PC-9 (cell line): ENCODE results near the gene TMEM207. TPM values are rescaled to one million over a fixed set of nuclear protein-coding genes. Genes with fewer than 3 reads are reported as not detected.

Source experiments
- BruUV-seq: library from RNA; stranded (reverse); fragments of 400-500 nt; replicated peaks from 2 replicates; lab custom pipeline; 2021; lab: Mats Ljungman, UMichigan
- CTCF ChIA-PET: fragments of 300-600 bp; sonication (Branson Sonifier 250); formaldehyde crosslinking; loops from one replicate; lab custom pipeline; 2022; ENCODE audit warnings: antibody characterized with exemption; lab: Charles Lee
- POLR2A ChIA-PET: fragments of 300-600 bp; sonication (Branson Sonifier 250); formaldehyde crosslinking; loops from one replicate; lab custom pipeline; 2022; ENCODE audit warnings: antibody characterized with exemption; ENCODE audit not compliant: unreplicated experiment; lab: Charles Lee
- DNase-seq, 2 experiments: peaks; one replicate each; pipeline versions ENCODE4 v3.0.0 to v3.0.0-alpha.2; 2015 to 2022; ENCODE audit warnings: mixed read lengths in 1 of 2
- H2AFZ ChIP-seq: fragments of 200-600 bp; sonication (generic); 2 replicates; pipeline ENCODE4 v1.8.1; 2017; ENCODE audit warnings: antibody characterized with exemption
- H3F3A ChIP-seq: fragments of 200-600 bp; sonication (generic); 2 replicates; pipeline ENCODE4 v1.8.1; 2017; ENCODE audit warnings: antibody characterized with exemption, mild to moderate bottlenecking, low read depth; ENCODE audit not compliant: insufficient read depth
- H3K27ac ChIP-seq: fragments of 200-600 bp; sonication (generic); 2 replicates; pipeline ENCODE4 v1.6.1; 2016; ENCODE audit warnings: mixed run types
- H3K27me3 ChIP-seq: fragments of 200-600 bp; sonication (generic); 2 replicates; pipeline ENCODE4 v1.6.1; 2016; ENCODE audit warnings: low read depth, mixed run types; ENCODE audit not compliant: insufficient read depth
- H3K36me3 ChIP-seq: fragments of 200-600 bp; sonication (generic); 2 replicates; pipeline ENCODE4 v1.6.1; 2016; ENCODE audit warnings: low read depth, mixed run types
- H3K4me1 ChIP-seq: fragments of 200-600 bp; sonication (generic); replicated peaks from 2 replicates; pipeline ENCODE4 v1.6.1; 2016; ENCODE audit warnings: mixed run types; ENCODE audit not compliant: insufficient read depth
- H3K4me2 ChIP-seq: fragments of 200-600 bp; sonication (generic); 2 replicates; pipeline ENCODE4 v1.6.1; 2017; ENCODE audit warnings: mixed run types
- H3K4me3 ChIP-seq: fragments of 200-600 bp; sonication (generic); 2 replicates; pipeline ENCODE4 v1.6.1; 2016; ENCODE audit warnings: mixed run types
- H3K79me2 ChIP-seq: fragments of 200-600 bp; sonication (generic); 2 replicates; pipeline ENCODE4 v1.6.1; 2017; ENCODE audit warnings: low read depth, mixed run types
- H3K9me2 ChIP-seq: fragments of 200-600 bp; sonication (generic); 2 replicates; pipeline ENCODE4 v1.8.1; 2017; ENCODE audit warnings: mild to moderate bottlenecking; ENCODE audit not compliant: insufficient read depth
- H3K9me3 ChIP-seq: fragments of 200-600 bp; sonication (generic); 2 replicates; pipeline ENCODE4 v1.8.1; 2016; ENCODE audit warnings: low read depth; ENCODE audit not compliant: insufficient read depth
- H4K20me1 ChIP-seq: fragments of 200-600 bp; sonication (generic); 2 replicates; pipeline ENCODE4 v1.8.1; 2017; ENCODE audit not compliant: insufficient read depth
- CTCF ChIP-seq: fragments of 200-600 bp; sonication (generic); conservative IDR thresholded peaks from 2 replicates; pipeline ENCODE4 v1.6.1; 2017; ENCODE audit warnings: mixed run types, antibody characterized with exemption, mild to moderate bottlenecking, moderate library complexity
- EZH2 ChIP-seq: fragments of 200-600 bp; sonication (generic); IDR thresholded peaks from 2 replicates; pipeline ENCODE4 v1.8.0; 2017; ENCODE audit warnings: antibody characterized with exemption, low read depth
- intact Hi-C: fragments of 100-400 bp; cut with micrococcal nuclease; formaldehyde crosslinking; loops from one replicate; pipeline ENCODE4 v1.10.0; 2022; ENCODE audit not compliant: unreplicated experiment
- total RNA-seq: library from RNA; stranded (reverse); gene quantifications from 2 replicates; pipeline ENCODE4 v1.2.3, GENCODE V29; 2021

TMEM207 gene
- total RNA-seq, 1 experiment from 2014 or later, result not detected

GRCh38 chr3:190424478-190425439 is 24.9 kb downstream of the TMEM207 start:
- Histone ChIP-seq H3K4me2 (no peak overlapping the region), H2AFZ (no peak overlapping the region), H3K27me3 (no peaks in the 10 kb centered on the region), H3F3A (peaks cover 11% of the 10 kb centered on the region), H3K4me1 (no peaks in the 10 kb centered on the region), H3K9me2 (no peaks in the 10 kb centered on the region), H4K20me1 (no peaks in the 10 kb centered on the region), H3K79me2 (no peaks in the 10 kb centered on the region), H3K4me3 (no peak overlapping the region), H3K27ac (no peak overlapping the region), H3K9me3 (no peaks in the 10 kb centered on the region), H3K36me3 (no peaks in the 10 kb centered on the region)
- BruUV-seq, result no TSS peak
- ChIA-PET CTCF (interaction anchor here (0.6 to 2.0 kb wide), 16 partner anchors 20 to 1363 kb away, joined by 3 to 10 read pairs (median 4); partner anchors contain the start of genes CLDN1 and P3H2), POLR2A (interaction anchor here (0.5 to 0.7 kb wide), 3 partner anchors 36 to 123 kb away, joined by 3 to 12 read pairs (median 5); no protein-coding TSS in a partner anchor)
- intact Hi-C loops, result loop anchor here (1.0 to 2.0 kb wide), 8 partner anchors 18 to 464 kb away; partner anchors contain the start of gene CLDN1
- peak; percentile 70 to 73 for DNase-seq
- peak; percentile 95 for TF ChIP-seq CTCF
- no peak for TF ChIP-seq EZH2

GRCh38 chr3:190424108-190424477 is 25.6 kb downstream of the TMEM207 start:
- no TSS peak for BruUV-seq
- 0 out of 2 replicates have a peak overlapping the region, but pooled peaks have one; percentile 6 for H3K27ac ChIP-seq

More at GRCh38 chr3:190424108-190424477, 25.6 kb downstream of the TMEM207 start:
- H3K4me1 ChIP-seq, result no peaks in the 10 kb centered on the region
- peaks cover 11% of the 10 kb centered on the region for H3F3A ChIP-seq
- no peaks in the 10 kb centered on the region for H3K79me2 ChIP-seq
- TF ChIP-seq CTCF (no peak), EZH2 (no peak)
- no peak overlapping the region for H2AFZ ChIP-seq
- no peak for DNase-seq
- H3K4me3 ChIP-seq, result no peak overlapping the region
- no peaks in the 10 kb centered on the region for H3K9me2 ChIP-seq
- ChIA-PET CTCF (interaction anchor here (0.6 to 2.0 kb wide), 13 partner anchors 19 to 1222 kb away, joined by 3 to 10 read pairs (median 4); partner anchors contain the start of genes CLDN1 and P3H2), POLR2A (interaction anchor here (0.5 to 0.7 kb wide), 2 partner anchors 103 to 122 kb away, joined by 3 to 12 read pairs; no protein-coding TSS in a partner anchor)
- no peaks in the 10 kb centered on the region for H3K9me3 ChIP-seq
- H4K20me1 ChIP-seq, result no peaks in the 10 kb centered on the region
- no peaks in the 10 kb centered on the region for H3K36me3 ChIP-seq
- intact Hi-C loops, result loop anchor here (1.0 to 2.0 kb wide), 8 partner anchors 19 to 463 kb away; partner anchors contain the start of gene CLDN1
- no peak overlapping the region for H3K4me2 ChIP-seq
- no peaks in the 10 kb centered on the region for H3K27me3 ChIP-seq
